Small intestine (tissue), 7 donors: ENCODE measurements around the gene AVEN. TPM values are rescaled to one million over a fixed set of nuclear protein-coding genes. Genes with fewer than 3 reads are reported as not detected.
"Not testable (repeated sequence)": the region's sequence is repeated elsewhere in the genome, so short reads cannot be mapped to it uniquely, and the experiment has no call there.

Source experiments
- DNase-seq, 2 donors: peaks; one replicate each; pipeline versions ENCODE4 v3.0.0 to v3.0.0-alpha.2; 2013
- FAIRE-seq: peaks from 2 replicates; lab custom pipeline; 2012; peaks lifted over from hg19 to GRCh38; lab: Jason Lieb, UNC
- H3K27ac ChIP-seq, 3 donors: one replicate each; pipeline ENCODE4 v1.5.1; 2013; ENCODE audit warnings: low read length in 2 of 3, mild to moderate bottlenecking in 2 of 3, control low read depth in 1 of 3, inconsistent platforms in 1 of 3, low read depth in 1 of 3, moderate library complexity in 1 of 3
- H3K27me3 ChIP-seq, 3 donors: one replicate each; pipeline ENCODE4 v1.6.1; 2013; ENCODE audit warnings: low read length in 3 of 3, inconsistent platforms in 1 of 3; ENCODE audit not compliant: control insufficient read depth in 3 of 3, insufficient read depth in 3 of 3
- H3K36me3 ChIP-seq, 3 donors: one replicate each; pipeline ENCODE4 v1.6.1; 2013; ENCODE audit warnings: low read length in 3 of 3, inconsistent platforms in 1 of 3, low read depth in 1 of 3, mild to moderate bottlenecking in 1 of 3, moderate library complexity in 1 of 3; ENCODE audit not compliant: control insufficient read depth in 3 of 3, insufficient read depth in 2 of 3
- H3K4me1 ChIP-seq, 3 donors: one replicate each; pipeline ENCODE4 v1.6.1; 2013; ENCODE audit warnings: low read length in 2 of 3, inconsistent platforms in 1 of 3, low read depth in 1 of 3, mild to moderate bottlenecking in 1 of 3, moderate library complexity in 1 of 3; ENCODE audit not compliant: control insufficient read depth in 3 of 3, insufficient read depth in 2 of 3
- H3K4me3 ChIP-seq, 3 donors: one replicate each; pipeline ENCODE4 v1.5.1; 2013; ENCODE audit warnings: low read length in 3 of 3, control low read depth in 1 of 3, inconsistent platforms in 1 of 3, low read depth in 1 of 3, mild to moderate bottlenecking in 1 of 3, moderate library complexity in 1 of 3
- H3K9me3 ChIP-seq, 2 donors: one replicate each; pipeline ENCODE4 v1.6.1; 2013; ENCODE audit warnings: low read depth in 1 of 2, low read length in 1 of 2; ENCODE audit not compliant: control insufficient read depth in 2 of 2, insufficient read depth in 1 of 2
- WGBS, 3 donors: extraction: QIAGEN DNeasy Blood & Tissue Kit; methylation state at CpG; one replicate each; pipeline ENCODE4 v1.1.7; 2013; 5-methylcytosine and 5-hydroxymethylcytosine counted together
- polyA plus RNA-seq, 4 donors: library from polyadenylated mRNA; stranded (reverse) in 3 of 4; unstranded in 1 of 4; fragments of 200-250 nt in 3 of 4; fragments of 120-200 nt in 1 of 4; gene quantifications; one replicate each; pipeline versions ENCODE4 v1.2.1 to v1.2.3, GENCODE V29; 2013
- donor health status: healthy with polysubstance abuse.
- donor health status: control.
- donor health status: control.
- donor health status: Bipolar disorder and iron deficiency.
- donor health status: healthy.

Gene AVEN
- polyA plus RNA-seq, 4 donors, result 9.1 to 13.4 (median 12.8) TPM

DNA sequence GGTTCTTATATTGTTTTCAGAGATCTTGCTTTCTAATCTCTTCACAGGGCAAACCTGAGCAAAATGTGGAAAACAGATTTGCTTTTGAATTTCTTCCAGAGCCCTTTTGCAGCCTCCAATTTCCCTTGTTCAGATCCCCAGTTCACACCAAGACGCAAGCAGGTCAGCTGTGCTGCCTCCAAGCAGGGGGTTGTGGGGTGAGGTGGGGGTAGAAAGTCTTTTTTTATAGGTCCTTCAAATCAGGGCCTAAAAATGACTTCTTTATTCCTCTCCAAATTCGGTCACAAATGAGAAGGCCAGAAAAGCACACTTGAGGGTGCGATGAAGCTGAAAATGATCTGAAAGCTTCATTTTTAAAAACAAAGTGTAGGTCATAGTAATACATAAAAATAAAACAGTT lies 26.3 kb upstream of the AVEN start:
- H3K27me3 ChIP-seq, result no peaks in the 10 kb centered on the region
- WGBS, 3 donors, result 84 to 97% (median 87%) methylated on average over 3 of the region's 3 CpGs
- no peak overlapping the region for H3K4me3 ChIP-seq
- FAIRE-seq (no peak), DNase-seq (no peak)
- no peaks in the 10 kb centered on the region for H3K36me3 ChIP-seq
- H3K4me1 ChIP-seq, result no peaks in the 10 kb centered on the region
- no peaks in the 10 kb centered on the region for H3K9me3 ChIP-seq
- H3K27ac ChIP-seq, result no peak overlapping the region

DNA sequence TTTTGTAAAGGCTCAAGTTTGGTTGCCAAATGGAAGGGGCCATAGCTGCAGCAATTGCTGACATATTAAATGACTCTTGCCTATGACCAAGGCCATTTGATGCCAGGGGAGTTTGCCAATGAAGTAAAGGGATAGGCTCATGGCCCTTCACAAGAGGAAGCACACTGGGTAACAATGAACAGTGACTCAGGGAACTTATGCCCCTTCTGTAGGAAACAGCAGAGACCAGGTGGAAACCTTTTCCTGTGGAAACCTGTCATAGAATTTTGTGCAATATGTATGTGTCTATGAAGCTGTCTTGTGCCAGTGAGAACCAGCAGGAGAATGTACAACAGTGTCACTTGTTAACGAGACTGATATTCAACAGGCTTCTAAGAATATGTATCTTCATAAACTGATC lies 25.4 kb upstream of the AVEN start:
- DNase-seq, result no peak
- H3K4me1 ChIP-seq, result no peaks in the 10 kb centered on the region
- no peaks in the 10 kb centered on the region for H3K36me3 ChIP-seq
- no peaks in the 10 kb centered on the region for H3K9me3 ChIP-seq
- H3K4me3 ChIP-seq, result no peak overlapping the region
- no peak for FAIRE-seq
- H3K27ac ChIP-seq, result no peak overlapping the region
- H3K27me3 ChIP-seq, result no peaks in the 10 kb centered on the region
- WGBS, 3 donors, result 0% methylated on average over 1 of the region's 1 CpG

DNA sequence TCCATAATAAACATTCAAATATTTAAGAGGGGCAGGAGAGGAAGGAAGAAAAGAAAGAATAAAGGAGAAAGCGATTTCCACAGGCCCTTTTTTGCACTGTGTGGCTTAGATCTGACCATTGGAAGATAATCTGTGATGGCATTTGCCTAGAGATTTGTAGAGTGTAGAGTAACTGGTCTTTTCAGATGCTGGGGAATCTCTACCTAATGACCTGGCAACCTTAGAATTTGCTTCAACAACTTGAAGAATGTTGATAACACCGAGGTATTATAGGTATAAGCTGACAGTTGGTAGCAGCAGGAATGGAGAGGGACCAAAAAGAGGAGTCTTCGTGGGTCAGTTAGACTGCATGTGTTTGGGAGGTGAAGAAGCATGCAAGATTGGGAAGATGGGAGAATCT lies 20.9 kb upstream of the AVEN start:
- Histone ChIP-seq H3K4me1 (no peaks in the 10 kb centered on the region), H3K27ac (no peak overlapping the region), H3K4me3 (no peak overlapping the region), H3K27me3 (no peaks in the 10 kb centered on the region), H3K36me3 (no peaks in the 10 kb centered on the region), H3K9me3 (no peaks in the 10 kb centered on the region)
- WGBS, 3 donors, result 59 to 68% (median 66%) methylated on average over 3 of the region's 3 CpGs
- no peak for DNase-seq
- FAIRE-seq, result no peak

GRCh38 chr15:34059476-34059875 lies 20.5 kb upstream of the AVEN start:
- 47 to 64% (median 47%) methylated on average over 2 of the region's 2 CpGs for WGBS, 3 donors

GRCh38 chr15:34056911-34057310 lies 17.9 kb upstream of the AVEN start:
- H3K36me3 ChIP-seq, result no peaks in the 10 kb centered on the region
- H3K4me1 ChIP-seq, result no peaks in the 10 kb centered on the region
- FAIRE-seq (no peak), DNase-seq (no peak)
- no peaks in the 10 kb centered on the region for H3K9me3 ChIP-seq
- H3K4me3 ChIP-seq, result no peak overlapping the region
- no peak overlapping the region for H3K27ac ChIP-seq
- 94 to 95% (median 94%) methylated on average over 5 of the region's 5 CpGs for WGBS, 3 donors
- H3K27me3 ChIP-seq, result no peaks in the 10 kb centered on the region

More at GRCh38 chr15:34059476-34059875, 20.5 kb upstream of the AVEN start:
- H3K9me3 ChIP-seq, result no peaks in the 10 kb centered on the region
- H3K4me3 ChIP-seq, result no peak overlapping the region
- no peak overlapping the region for H3K27ac ChIP-seq
- DNase-seq (no peak), FAIRE-seq (no peak)
- no peaks in the 10 kb centered on the region for H3K27me3 ChIP-seq
- H3K4me1 ChIP-seq, result no peaks in the 10 kb centered on the region
- no peaks in the 10 kb centered on the region for H3K36me3 ChIP-seq

- Histone ChIP-seq H3K9me3 (no peaks in the 10 kb centered on the region), H3K4me1 (no peaks in the 10 kb centered on the region), H3K4me3 (no peak overlapping the region), H3K27me3 (no peaks in the 10 kb centered on the region), H3K36me3 (no peaks in the 10 kb centered on the region), H3K27ac (no peak overlapping the region)
- DNase-seq, result no peak
- FAIRE-seq, result no peak
- WGBS, 3 donors, result 78 to 91% (median 78%) methylated on average over 3 of the region's 3 CpGs
Observed at GRCh38 chr15:34055868-34056595, 17.0 kb upstream of the AVEN start.

DNA sequence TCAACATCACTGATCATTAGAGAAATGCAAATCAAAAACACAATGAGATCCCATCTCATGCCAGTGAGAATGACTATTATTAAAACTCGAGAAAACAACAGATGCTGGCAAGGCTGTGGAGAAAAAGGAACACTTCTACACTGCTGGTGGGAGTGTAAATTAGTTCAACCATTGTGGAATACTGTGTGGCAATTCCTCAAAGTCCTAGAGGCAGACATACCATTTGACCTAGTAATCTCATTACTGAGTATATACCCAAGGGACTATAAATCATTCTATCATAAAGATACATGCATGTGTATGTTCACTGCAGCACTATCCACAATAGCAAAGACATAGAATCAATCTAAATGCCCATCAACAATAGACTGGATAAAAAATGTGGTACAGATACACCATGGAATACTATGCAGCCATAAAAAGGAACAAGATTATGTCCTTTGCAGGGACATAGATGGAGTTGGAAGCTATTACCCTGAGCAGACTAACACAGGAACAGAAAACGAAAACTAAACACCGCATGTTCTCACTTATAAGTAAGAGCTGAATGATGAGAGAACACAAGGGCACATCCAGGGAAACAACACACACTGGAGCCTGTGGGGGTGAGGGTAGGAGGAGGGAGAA lies 15.2 kb upstream of the AVEN start:
- Histone ChIP-seq H3K4me3 (no peak overlapping the region), H3K27me3 (no peaks in the 10 kb centered on the region), H3K36me3 (no peaks in the 10 kb centered on the region), H3K27ac (no peak overlapping the region), H3K9me3 (peaks cover 0 to 6% of the 10 kb centered on the region in 2 donors), H3K4me1 (no peaks in the 10 kb centered on the region)
- DNase-seq, result no peak
- WGBS, 3 donors, result 90 to 94% (median 93%) methylated on average over 3 of the region's 3 CpGs
- FAIRE-seq, result no peak

DNA sequence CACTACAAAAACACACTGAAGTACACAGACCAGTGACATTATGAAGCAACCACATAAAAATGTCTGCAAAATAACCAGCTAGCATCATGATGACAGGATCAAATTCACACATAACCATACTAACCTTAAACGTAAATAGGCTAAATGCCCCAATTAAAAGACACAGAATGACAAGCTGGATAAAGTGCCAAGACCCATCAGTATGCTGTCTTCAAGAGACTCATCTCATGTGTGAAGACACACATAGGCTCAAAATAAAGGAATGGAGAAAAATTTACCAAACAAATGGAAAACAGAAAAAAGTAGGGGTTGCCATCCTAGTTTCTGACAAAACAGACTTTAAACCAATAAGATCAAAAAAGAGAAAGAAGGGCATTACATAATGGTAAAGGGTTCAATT lies 11.4 kb upstream of the AVEN start:
- DNase-seq, H3K4me1 ChIP-seq, H3K36me3 ChIP-seq, H3K27me3 ChIP-seq, H3K4me3 ChIP-seq, FAIRE-seq, H3K27ac ChIP-seq: not testable (repeated sequence)
- WGBS, 3 donors, result 83 to 94% (median 86%) methylated on average over 1 of the region's 1 CpG
- peaks cover 0 to 12% of the 10 kb centered on the region in 2 donors for H3K9me3 ChIP-seq
